Pancreas (tissue), 10 donors: ENCODE results near the gene FBXL15. TPM values are rescaled to one million over a fixed set of nuclear protein-coding genes. Genes with fewer than 3 reads are reported as not detected.
A peak's percentile ranks its signal among the peaks of the same experiment; 100 is the strongest.

Experiments
- ATAC-seq, 4 donors: fragments of 200-7000 bp; cut with Tn5 transposase; one replicate each; pipeline versions ENCODE4 v1.8.0 to v1.9.1; 2020; ENCODE audit warnings: mild to moderate bottlenecking in 4 of 4, moderate library complexity in 4 of 4
- DNase-seq, 6 donors: peaks; one replicate each; pipeline ENCODE4 v3.0.0-alpha.2; 2020
- FAIRE-seq: peaks from 2 replicates; lab custom pipeline; 2012; peaks lifted over from hg19 to GRCh38; lab: Jason Lieb, UNC
- H3K27ac ChIP-seq, 4 donors: fragments of 200-600 bp; sonication (generic); 1 replicate in 3 of 4; 2 replicates in 1 of 4; pipeline versions ENCODE4 v1.5.0 to v1.8.0; 2020
- H3K27me3 ChIP-seq, 4 donors: fragments of 200-600 bp; one replicate each; pipeline ENCODE4 v1.8.0; 2021
- H3K36me3 ChIP-seq, 3 donors: fragments of 200-600 bp; sonication (generic) in 1 of 3; one replicate each; pipeline versions ENCODE4 v1.5.0 to v1.8.0; 2020 to 2021
- H3K4me1 ChIP-seq, 3 donors: fragments of 200-600 bp; one replicate each; pipeline ENCODE4 v1.8.0; 2021
- H3K4me3 ChIP-seq, 4 donors: fragments of 200-600 bp; sonication (generic) in 2 of 4; one replicate each; pipeline versions ENCODE4 v1.5.0 to v1.8.0; 2020 to 2021
- H3K9me3 ChIP-seq, 4 donors: fragments of 200-600 bp; one replicate each; pipeline ENCODE4 v1.8.0; 2021
- CTCF ChIP-seq, 4 donors: fragments of 200-600 bp; sonication (generic) in 3 of 4; IDR thresholded peaks; one replicate each; pipeline versions ENCODE4 v1.5.0 to v1.8.0; 2021; ENCODE audit warnings: antibody characterized with exemption in 4 of 4
- WGBS, 2 donors: extraction: QIAGEN DNeasy Blood & Tissue Kit; methylation state at CpG; one replicate each; pipeline ENCODE4 v1.1.7; 2013; 5-methylcytosine and 5-hydroxymethylcytosine counted together
- intact Hi-C, 3 donors: fragments of 100-400 bp; cut with DNase I; formaldehyde crosslinking; loops; one replicate each; pipeline versions ENCODE4 v1.11.1 to v1.14.2; 2022
- polyA plus RNA-seq, 2 donors: library from polyadenylated mRNA; stranded (reverse); fragments of 200-250 nt; gene quantifications; one replicate each; pipeline ENCODE4 v1.2.3, GENCODE V29; 2013
- total RNA-seq, 6 donors: library from RNA; stranded (reverse); fragmentation: NEBNext Ultra II Directional in 4 of 6; extraction: Animal tissue kit (Norgen Biotek cat#: 25700) in 4 of 6; gene quantifications; one replicate each; pipeline versions ENCODE4 v1.2.1 to v1.2.4, GENCODE V29; 2021 to 2023
- donor health status: healthy with polysubstance abuse.
- donor health status: DM: no; HTN: no; CAD: no; lungs with moderate emphysema.
- donor health status: DM: no; HTN: no; CAD: no.
- donor health status: control.
- donor health status: control.
- donor health status: Bipolar disorder and iron deficiency.
- donor health status: DM: yes; HTN: yes; CAD: no.
- donor health status: DM: no; HTN: no; CAD: no.
- donor health status: DM: no; HTN: no; CAD: no.
- donor health status: DM: yes; HTN: yes; CAD: no.

FBXL15 gene
- total and polyA plus RNA-seq, 8 donors = 10.0 to 24.2 (median 11.1) TPM

- WGBS, 2 donors = 92 to 94% methylated on average over 6 of the region's 6 CpGs
- Histone ChIP-seq H3K4me3 (no peak overlapping the region), H3K27me3 (no peaks in the 10 kb centered on the region), H3K27ac (no peak overlapping the region), H3K36me3 (peaks cover 8 to 68% (median 30%) of the 10 kb centered on the region in 3 donors), H3K4me1 (no peaks in the 10 kb centered on the region), H3K9me3 (no peaks in the 10 kb centered on the region)
- FAIRE-seq (no peak), DNase-seq (no peak), ATAC-seq (no peak)
- TF ChIP-seq CTCF (IDR thresholded peaks at IDR 0.05) = no peak
- intact Hi-C loops = no loop called here
Observed at GRCh38 chr10:102379383-102379782, 41.3 kb upstream of the FBXL15 start.

- intact Hi-C loops = no loop called here
- Histone ChIP-seq H3K4me3 (no peak overlapping the region), H3K4me1 (no peaks in the 10 kb centered on the region), H3K36me3 (peaks cover 8 to 46% (median 30%) of the 10 kb centered on the region in 3 donors), H3K9me3 (no peaks in the 10 kb centered on the region), H3K27me3 (no peaks in the 10 kb centered on the region), H3K27ac (no peak overlapping the region)
- 91 to 92% methylated on average over 9 of the region's 9 CpGs for WGBS, 2 donors
- ATAC-seq = no peak
- FAIRE-seq = no peak
- DNase-seq = peak in 1 of 6 donors; percentile 51
- TF ChIP-seq CTCF (IDR thresholded peaks at IDR 0.05) = no peak
Observed at GRCh38 chr10:102381983-102382382, 38.7 kb upstream of the FBXL15 start.

GRCh38 chr10:102382871-102383270 lies 37.8 kb upstream of the FBXL15 start:
- Histone ChIP-seq H3K4me1 (no peaks in the 10 kb centered on the region), H3K36me3 (peaks cover 8 to 44% (median 30%) of the 10 kb centered on the region in 3 donors), H3K27ac (no peak overlapping the region), H3K27me3 (no peaks in the 10 kb centered on the region), H3K9me3 (no peaks in the 10 kb centered on the region), H3K4me3 (no peak overlapping the region)
- WGBS, 2 donors = 93% methylated on average over 8 of the region's 8 CpGs
- no peak for TF ChIP-seq CTCF (IDR thresholded peaks at IDR 0.05)
- FAIRE-seq (no peak), ATAC-seq (peak in 1 of 4 donors; percentile 9), DNase-seq (no peak)
- intact Hi-C loops = no loop called here

- Histone ChIP-seq H3K36me3 (peaks cover 8 to 35% (median 23%) of the 10 kb centered on the region in 3 donors), H3K4me1 (no peaks in the 10 kb centered on the region), H3K4me3 (no peak overlapping the region), H3K27me3 (no peaks in the 10 kb centered on the region), H3K27ac (no peak overlapping the region), H3K9me3 (no peaks in the 10 kb centered on the region)
- FAIRE-seq (no peak), ATAC-seq (peak in 1 of 4 donors; percentile 21), DNase-seq (no peak)
- TF ChIP-seq CTCF (IDR thresholded peaks at IDR 0.05) = no peak
- 51% methylated on average over 6 of the region's 6 CpGs for WGBS, 2 donors
- intact Hi-C loops = no loop called here
Observed at GRCh38 chr10:102384053-102384452, 36.6 kb upstream of the FBXL15 start.

GRCh38 chr10:102384606-102385429 lies 35.8 kb upstream of the FBXL15 start:
- no peak overlapping the region for H3K27ac ChIP-seq
- FAIRE-seq = no peak
- no peaks in the 10 kb centered on the region for H3K9me3 ChIP-seq
- DNase-seq = no peak
- H3K4me3 ChIP-seq = no peak overlapping the region
- peaks cover 5 to 27% (median 17%) of the 10 kb centered on the region in 3 donors for H3K36me3 ChIP-seq
- intact Hi-C loops = no loop called here
- 59 to 68% methylated on average over 4 of the region's 4 CpGs for WGBS, 2 donors
- peak in 3 of 4 donors; percentile 65 to 82 (median 68) for ATAC-seq
- H3K4me1 ChIP-seq = no peaks in the 10 kb centered on the region
- no peak for TF ChIP-seq CTCF (IDR thresholded peaks at IDR 0.05)
- no peaks in the 10 kb centered on the region for H3K27me3 ChIP-seq
